ENCODE data around the gene ZCCHC14. TPM values are rescaled to one million over a fixed set of nuclear protein-coding genes. Genes with fewer than 3 reads are reported as not detected.

The ZCCHC14 gene
- under 1 TPM in 5 of 6 donors, not detected in 1; 0.03 to 0.31 (median 0.20) TPM for polyA plus RNA-seq (ENCODE audit: low read depth in 6 of 6)

GRCh38 chr16:87492721-87493607 is at the start of gene ZCCHC14:
TSS of gene ZCCHC14 (minus strand) at chr16:87493024. CDS start at chr16:87492238, 786 bp downstream.
- Mint-ChIP-seq H3K4me3 (peak within 1 kb of the TSS; percentile 83 to 93 (median 89)), H3K27ac (peak within 1 kb of the TSS in 4 of 6 donors; percentile 42 to 87 (median 79)), H3K27me3 (peaks cover 35 to 67% (median 56%) of the 10 kb centered on the region in 3 donors), H3K4me1 (peaks cover 25 to 45% (median 37%) of the 10 kb centered on the region in 3 donors), H3K36me3 (no peaks in the 10 kb centered on the region), H3K9me3 (peaks cover 0 to 2% (median 0%) of the 10 kb centered on the region in 7 donors)
- peak; percentile 93 for DNase-seq
- ATAC-seq (ENCODE audit: low read depth in 2 of 2), result peak; percentile 92 to 94

GRCh38 chr16:87541872-87542234 is 49.0 kb upstream of the ZCCHC14 start:
- H3K27me3 Mint-ChIP-seq, result peaks cover 38 to 70% (median 55%) of the 10 kb centered on the region in 3 donors
- no peak overlapping the region for H3K4me3 Mint-ChIP-seq
- H3K36me3 Mint-ChIP-seq, result peaks cover 0 to 26% of the 10 kb centered on the region in 2 donors
- no peak for ATAC-seq (ENCODE audit: low read depth in 2 of 2)
- H3K27ac Mint-ChIP-seq, result no peak overlapping the region
- no peaks in the 10 kb centered on the region for H3K4me1 Mint-ChIP-seq
- peaks cover 11 to 17% (median 14%) of the 10 kb centered on the region in 7 donors for H3K9me3 Mint-ChIP-seq
- no peak for DNase-seq

- ATAC-seq (ENCODE audit: low read depth in 2 of 2) (no peak), DNase-seq (no peak)
- H3K27ac Mint-ChIP-seq, result no peak overlapping the region
- no peaks in the 10 kb centered on the region for H3K4me1 Mint-ChIP-seq
- H3K4me3 Mint-ChIP-seq, result no peak overlapping the region
- peaks cover 8 to 18% (median 13%) of the 10 kb centered on the region in 7 donors for H3K9me3 Mint-ChIP-seq
- H3K36me3 Mint-ChIP-seq, result peaks cover 0 to 25% of the 10 kb centered on the region in 2 donors
- peaks cover 39 to 69% (median 54%) of the 10 kb centered on the region in 3 donors for H3K27me3 Mint-ChIP-seq
Measured at GRCh38 chr16:87541147-87541871, 48.5 kb upstream of the ZCCHC14 start.

- Mint-ChIP-seq H3K9me3 (peaks cover 7 to 17% (median 9%) of the 10 kb centered on the region in 7 donors), H3K4me1 (no peaks in the 10 kb centered on the region), H3K36me3 (peaks cover 0 to 23% of the 10 kb centered on the region in 2 donors), H3K27me3 (peaks cover 42 to 70% (median 54%) of the 10 kb centered on the region in 3 donors), H3K27ac (no peak overlapping the region), H3K4me3 (no peak overlapping the region)
- DNase-seq (no peak), ATAC-seq (ENCODE audit: low read depth in 2 of 2) (no peak)
Measured at GRCh38 chr16:87540897-87541146, 48.0 kb upstream of the ZCCHC14 start.

GRCh38 chr16:87540072-87540896 is 47.5 kb upstream of the ZCCHC14 start:
- no peak overlapping the region for H3K27ac Mint-ChIP-seq
- peaks cover 43 to 70% (median 54%) of the 10 kb centered on the region in 3 donors for H3K27me3 Mint-ChIP-seq
- H3K4me1 Mint-ChIP-seq, result no peaks in the 10 kb centered on the region
- H3K4me3 Mint-ChIP-seq, result no peak overlapping the region
- H3K36me3 Mint-ChIP-seq, result peaks cover 0 to 23% of the 10 kb centered on the region in 2 donors
- peaks cover 2 to 16% (median 11%) of the 10 kb centered on the region in 7 donors for H3K9me3 Mint-ChIP-seq
- DNase-seq (no peak), ATAC-seq (ENCODE audit: low read depth in 2 of 2) (no peak)

- Mint-ChIP-seq H3K27ac (no peak overlapping the region), H3K27me3 (peaks cover 49 to 73% (median 53%) of the 10 kb centered on the region in 3 donors)
Measured at GRCh38 chr16:87539113-87539512, 46.3 kb upstream of the ZCCHC14 start.

GRCh38 chr16:87538594-87538993 is 45.8 kb upstream of the ZCCHC14 start:
- Mint-ChIP-seq H3K4me1 (no peaks in the 10 kb centered on the region), H3K9me3 (peaks cover 2 to 23% (median 16%) of the 10 kb centered on the region in 7 donors), H3K4me3 (no peak overlapping the region), H3K27ac (no peak overlapping the region), H3K27me3 (peaks cover 43 to 72% (median 53%) of the 10 kb centered on the region in 3 donors), H3K36me3 (peaks cover 0 to 21% of the 10 kb centered on the region in 2 donors)
- ATAC-seq (ENCODE audit: low read depth in 2 of 2), result no peak
- DNase-seq, result no peak

More at GRCh38 chr16:87539113-87539512, 46.3 kb upstream of the ZCCHC14 start:
- Mint-ChIP-seq H3K9me3 (peaks cover 2 to 21% (median 12%) of the 10 kb centered on the region in 7 donors), H3K4me1 (no peaks in the 10 kb centered on the region), H3K4me3 (no peak overlapping the region), H3K36me3 (peaks cover 0 to 21% of the 10 kb centered on the region in 2 donors)
- DNase-seq, result no peak
- no peak for ATAC-seq (ENCODE audit: low read depth in 2 of 2)

- peak overlapping the region in 1 of 6 donors; percentile 7 for H3K27ac Mint-ChIP-seq
- ATAC-seq (ENCODE audit: low read depth in 2 of 2) (no peak), DNase-seq (no peak)
- H3K27me3 Mint-ChIP-seq, result peaks cover 44 to 76% (median 53%) of the 10 kb centered on the region in 3 donors
- H3K9me3 Mint-ChIP-seq, result peaks cover 2 to 26% (median 17%) of the 10 kb centered on the region in 7 donors
- H3K36me3 Mint-ChIP-seq, result peaks cover 0 to 26% of the 10 kb centered on the region in 2 donors
- no peak overlapping the region for H3K4me3 Mint-ChIP-seq
- no peaks in the 10 kb centered on the region for H3K4me1 Mint-ChIP-seq
Measured at GRCh38 chr16:87538160-87538559, 45.3 kb upstream of the ZCCHC14 start.

- Mint-ChIP-seq H3K9me3 (peaks cover 2 to 35% (median 22%) of the 10 kb centered on the region in 7 donors), H3K36me3 (peaks cover 0 to 32% of the 10 kb centered on the region in 2 donors), H3K4me1 (no peaks in the 10 kb centered on the region), H3K4me3 (no peak overlapping the region), H3K27me3 (peaks cover 52 to 86% (median 53%) of the 10 kb centered on the region in 3 donors), H3K27ac (no peak overlapping the region)
- DNase-seq (no peak), ATAC-seq (ENCODE audit: low read depth in 2 of 2) (no peak)
Measured at GRCh38 chr16:87536795-87537142, 43.9 kb upstream of the ZCCHC14 start.

- Mint-ChIP-seq H3K36me3 (peaks cover 0 to 32% of the 10 kb centered on the region in 2 donors), H3K4me1 (no peaks in the 10 kb centered on the region), H3K4me3 (no peak overlapping the region), H3K27me3 (peaks cover 54 to 86% (median 55%) of the 10 kb centered on the region in 3 donors), H3K9me3 (peaks cover 2 to 41% (median 25%) of the 10 kb centered on the region in 7 donors), H3K27ac (no peak overlapping the region)
- ATAC-seq (ENCODE audit: low read depth in 2 of 2) (no peak), DNase-seq (no peak)
Measured at GRCh38 chr16:87535855-87536794, 43.3 kb upstream of the ZCCHC14 start.

- peaks cover 0 to 32% of the 10 kb centered on the region in 2 donors for H3K36me3 Mint-ChIP-seq
Measured at GRCh38 chr16:87535457-87535854, 42.6 kb upstream of the ZCCHC14 start.

GRCh38 chr16:87534751-87535150 is 41.9 kb upstream of the ZCCHC14 start:
- Mint-ChIP-seq H3K4me3 (no peak overlapping the region), H3K36me3 (peaks cover 4 to 37% of the 10 kb centered on the region in 2 donors), H3K27ac (no peak overlapping the region), H3K4me1 (no peaks in the 10 kb centered on the region), H3K9me3 (peaks cover 4 to 53% (median 38%) of the 10 kb centered on the region in 7 donors), H3K27me3 (peaks cover 56 to 86% (median 58%) of the 10 kb centered on the region in 3 donors)
- no peak for ATAC-seq (ENCODE audit: low read depth in 2 of 2)
- no peak for DNase-seq

More at GRCh38 chr16:87535457-87535854, 42.6 kb upstream of the ZCCHC14 start:
- H3K4me1 Mint-ChIP-seq, result no peaks in the 10 kb centered on the region
- H3K9me3 Mint-ChIP-seq, result peaks cover 2 to 46% (median 31%) of the 10 kb centered on the region in 7 donors
- DNase-seq (no peak), ATAC-seq (ENCODE audit: low read depth in 2 of 2) (no peak)
- H3K4me3 Mint-ChIP-seq, result no peak overlapping the region
- H3K27ac Mint-ChIP-seq, result no peak overlapping the region
- H3K27me3 Mint-ChIP-seq, result peaks cover 57 to 87% (median 57%) of the 10 kb centered on the region in 3 donors
